Panc1 (cell line): ENCODE data around the gene MYO1B. TPM values are rescaled to one million over a fixed set of nuclear protein-coding genes. Genes with fewer than 3 reads are reported as not detected.

ENCODE experiments used
- ATAC-seq: fragments of 200-7000 bp; cut with Tn5 transposase; 2 replicates; pipeline ENCODE4 v1.9.1; 2020; ENCODE audit warnings: mild to moderate bottlenecking, moderate library complexity
- BruUV-seq: library from RNA; stranded (reverse); fragments of 400-500 nt; replicated peaks from 2 replicates; lab custom pipeline; 2021; lab: Mats Ljungman, UMichigan
- CTCF ChIA-PET: fragments of 300-600 bp; sonication (Branson Sonifier 250); formaldehyde crosslinking; loops from one replicate; lab custom pipeline; 2022; ENCODE audit warnings: antibody characterized with exemption; lab: Charles Lee
- POLR2A ChIA-PET: fragments of 300-600 bp; sonication (Branson Sonifier 250); formaldehyde crosslinking; loops from one replicate; lab custom pipeline; 2022; ENCODE audit warnings: antibody characterized with exemption; lab: Charles Lee
- DNase-seq: peaks from one replicate; pipeline ENCODE4 v3.0.0-alpha.2; 2010; ENCODE audit warnings: low read depth, low spot score
- H3K27ac ChIP-seq: 2 replicates; pipeline ENCODE4 v1.5.1; 2011; ENCODE audit warnings: mild to moderate bottlenecking, low read length, inconsistent platforms
- H3K27me3 ChIP-seq: fragments of 200-500 bp; sonication (Bioruptor generic); 2 replicates; pipeline ENCODE4 v1.6.0; 2014; ENCODE audit warnings: low read length, inconsistent platforms; ENCODE audit not compliant: control insufficient read depth, insufficient read depth
- H3K36me3 ChIP-seq: fragments of 200-500 bp; sonication (Bioruptor generic); 2 replicates; pipeline ENCODE4 v1.5.1; 2014; ENCODE audit warnings: inconsistent platforms, mild to moderate bottlenecking, low read length, moderate library complexity; ENCODE audit not compliant: control insufficient read depth, insufficient read depth
- H3K4me1 ChIP-seq: 2 replicates; pipeline ENCODE4 v1.5.1; 2011; ENCODE audit warnings: inconsistent platforms, mild to moderate bottlenecking, low read length, moderate library complexity; ENCODE audit not compliant: control insufficient read depth, insufficient read depth
- H3K4me3 ChIP-seq, 2 experiments: 2 replicates each; pipeline ENCODE4 v1.5.1; 2011 to 2012; ENCODE audit warnings: low read depth in 2 of 2, low read length in 2 of 2, mild to moderate bottlenecking in 2 of 2, inconsistent platforms in 1 of 2, moderate library complexity in 1 of 2
- H3K9me3 ChIP-seq: fragments of 200-500 bp; sonication (Bioruptor generic); 2 replicates; pipeline ENCODE4 v1.5.1; 2014; ENCODE audit warnings: low read depth, mild to moderate bottlenecking, inconsistent platforms, low read length, moderate library complexity; ENCODE audit not compliant: control insufficient read depth, insufficient read depth
- POLR2AphosphoS5 ChIP-seq: IDR thresholded peaks from 2 replicates; pipeline ENCODE4 v1.6.1; 2012; ENCODE audit warnings: mild to moderate bottlenecking, low read depth, low read length, moderate library complexity
- SIN3A ChIP-seq: IDR thresholded peaks from 2 replicates; pipeline ENCODE4 v1.6.1; 2012; ENCODE audit warnings: low read depth, mild to moderate bottlenecking, low read length, moderate library complexity, borderline replicate concordance; ENCODE audit not compliant: insufficient read depth
- TCF7L2 ChIP-seq: IDR thresholded peaks from 2 replicates; pipeline ENCODE4 v1.6.1; 2011; ENCODE audit warnings: mild to moderate bottlenecking, low read depth, low read length, inconsistent platforms
- in situ Hi-C: cut with HindIII; loops from 2 replicates; pipeline ENCODE4 v1.10.0; 2016; ENCODE audit warnings: low sequenced_read_pairs, low pct_unique_long_range_greater_than_20kb
- intact Hi-C: fragments of 100-400 bp; cut with micrococcal nuclease; formaldehyde crosslinking; loops from one replicate; pipeline ENCODE4 v1.10.0; 2022; ENCODE audit not compliant: unreplicated experiment
- total RNA-seq: library from RNA; stranded (reverse); gene quantifications from one replicate; pipeline ENCODE4 v1.2.1, GENCODE V29; 2021; ENCODE audit not compliant: unreplicated experiment
- TF ChIP-seq, protein P1 (sequence below), 2 experiments: IDR thresholded peaks; 2 replicates each; pipeline ENCODE4 v1.6.1; 2011 to 2012; ENCODE audit warnings: low read depth in 2 of 2, control low read depth in 1 of 2, low read length in 1 of 2, mild to moderate bottlenecking in 1 of 2, moderate library complexity in 1 of 2; ENCODE audit not compliant: insufficient read depth in 1 of 2
- TF ChIP-seq, protein P2 (sequence below): fragments of 450-650 bp; IDR thresholded peaks from 2 replicates; pipeline ENCODE4 v1.5.1; 2017; ENCODE audit warnings: mild to moderate bottlenecking

MYO1B gene
- total RNA-seq, 1 experiment from 2014 or later, result 51.5 TPM

DNA sequence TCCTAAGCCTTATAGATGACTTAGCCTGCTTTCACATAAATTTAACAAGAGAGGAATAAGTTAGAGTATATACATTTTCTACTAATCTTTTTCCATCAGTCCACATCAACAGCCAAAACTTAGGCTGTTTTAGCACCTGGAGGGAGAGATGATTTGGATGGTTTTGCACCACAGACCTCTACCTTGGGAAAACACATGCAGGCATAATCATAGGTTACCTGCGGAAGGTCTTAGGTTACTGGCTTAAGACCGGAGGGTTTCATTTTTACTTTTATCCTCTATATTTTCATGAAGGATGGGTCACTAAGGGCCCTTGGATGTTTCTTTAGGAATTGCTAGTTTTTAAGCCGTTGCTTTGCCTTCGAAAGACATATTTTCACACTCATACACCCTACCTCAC, 66.0 kb downstream of the MYO1B start:
- Histone ChIP-seq H3K27ac (no peak overlapping the region), H3K4me1 (no peaks in the 10 kb centered on the region), H3K9me3 (no peaks in the 10 kb centered on the region), H3K27me3 (no peaks in the 10 kb centered on the region), H3K4me3 (no peak overlapping the region), H3K36me3 (no peaks in the 10 kb centered on the region)
- DNase-seq (no peak), ATAC-seq (no peak)
- intact Hi-C loops (no loop called here), in situ Hi-C loops (no loop called here)
- ChIA-PET POLR2A (no interaction called here), CTCF (no interaction called here)
- TF ChIP-seq, protein P1, sequence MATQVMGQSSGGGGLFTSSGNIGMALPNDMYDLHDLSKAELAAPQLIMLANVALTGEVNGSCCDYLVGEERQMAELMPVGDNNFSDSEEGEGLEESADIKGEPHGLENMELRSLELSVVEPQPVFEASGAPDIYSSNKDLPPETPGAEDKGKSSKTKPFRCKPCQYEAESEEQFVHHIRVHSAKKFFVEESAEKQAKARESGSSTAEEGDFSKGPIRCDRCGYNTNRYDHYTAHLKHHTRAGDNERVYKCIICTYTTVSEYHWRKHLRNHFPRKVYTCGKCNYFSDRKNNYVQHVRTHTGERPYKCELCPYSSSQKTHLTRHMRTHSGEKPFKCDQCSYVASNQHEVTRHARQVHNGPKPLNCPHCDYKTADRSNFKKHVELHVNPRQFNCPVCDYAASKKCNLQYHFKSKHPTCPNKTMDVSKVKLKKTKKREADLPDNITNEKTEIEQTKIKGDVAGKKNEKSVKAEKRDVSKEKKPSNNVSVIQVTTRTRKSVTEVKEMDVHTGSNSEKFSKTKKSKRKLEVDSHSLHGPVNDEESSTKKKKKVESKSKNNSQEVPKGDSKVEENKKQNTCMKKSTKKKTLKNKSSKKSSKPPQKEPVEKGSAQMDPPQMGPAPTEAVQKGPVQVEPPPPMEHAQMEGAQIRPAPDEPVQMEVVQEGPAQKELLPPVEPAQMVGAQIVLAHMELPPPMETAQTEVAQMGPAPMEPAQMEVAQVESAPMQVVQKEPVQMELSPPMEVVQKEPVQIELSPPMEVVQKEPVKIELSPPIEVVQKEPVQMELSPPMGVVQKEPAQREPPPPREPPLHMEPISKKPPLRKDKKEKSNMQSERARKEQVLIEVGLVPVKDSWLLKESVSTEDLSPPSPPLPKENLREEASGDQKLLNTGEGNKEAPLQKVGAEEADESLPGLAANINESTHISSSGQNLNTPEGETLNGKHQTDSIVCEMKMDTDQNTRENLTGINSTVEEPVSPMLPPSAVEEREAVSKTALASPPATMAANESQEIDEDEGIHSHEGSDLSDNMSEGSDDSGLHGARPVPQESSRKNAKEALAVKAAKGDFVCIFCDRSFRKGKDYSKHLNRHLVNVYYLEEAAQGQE (IDR thresholded peaks at IDR 0.05; ENCODE audit: insufficient read depth in 1 of 2, low read depth in 2 of 2, low read length in 1 of 2), result no peak
- TF ChIP-seq, protein P2, sequence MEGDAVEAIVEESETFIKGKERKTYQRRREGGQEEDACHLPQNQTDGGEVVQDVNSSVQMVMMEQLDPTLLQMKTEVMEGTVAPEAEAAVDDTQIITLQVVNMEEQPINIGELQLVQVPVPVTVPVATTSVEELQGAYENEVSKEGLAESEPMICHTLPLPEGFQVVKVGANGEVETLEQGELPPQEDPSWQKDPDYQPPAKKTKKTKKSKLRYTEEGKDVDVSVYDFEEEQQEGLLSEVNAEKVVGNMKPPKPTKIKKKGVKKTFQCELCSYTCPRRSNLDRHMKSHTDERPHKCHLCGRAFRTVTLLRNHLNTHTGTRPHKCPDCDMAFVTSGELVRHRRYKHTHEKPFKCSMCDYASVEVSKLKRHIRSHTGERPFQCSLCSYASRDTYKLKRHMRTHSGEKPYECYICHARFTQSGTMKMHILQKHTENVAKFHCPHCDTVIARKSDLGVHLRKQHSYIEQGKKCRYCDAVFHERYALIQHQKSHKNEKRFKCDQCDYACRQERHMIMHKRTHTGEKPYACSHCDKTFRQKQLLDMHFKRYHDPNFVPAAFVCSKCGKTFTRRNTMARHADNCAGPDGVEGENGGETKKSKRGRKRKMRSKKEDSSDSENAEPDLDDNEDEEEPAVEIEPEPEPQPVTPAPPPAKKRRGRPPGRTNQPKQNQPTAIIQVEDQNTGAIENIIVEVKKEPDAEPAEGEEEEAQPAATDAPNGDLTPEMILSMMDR, result no peak
- TF ChIP-seq POLR2AphosphoS5 (no peak), TCF7L2 (no peak), SIN3A (no peak)
- no TSS peak for BruUV-seq

DNA sequence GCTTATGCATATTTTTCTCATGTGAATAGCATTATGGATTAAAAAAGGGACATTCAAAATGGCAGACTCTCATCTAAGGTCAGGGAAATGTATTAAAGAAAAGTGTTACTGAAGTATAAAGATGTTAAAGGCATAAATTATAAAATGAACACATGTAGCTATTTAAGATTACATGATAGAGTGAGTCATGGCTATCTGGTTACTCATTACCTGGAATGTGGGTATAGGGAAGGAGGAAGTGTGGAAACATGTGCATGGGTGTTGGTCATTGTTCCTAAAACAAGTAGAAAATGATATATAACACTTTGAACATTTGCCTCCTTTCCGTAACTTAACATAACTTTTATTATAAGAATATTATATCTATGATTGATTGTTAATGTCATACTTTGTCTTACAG, 66.4 kb downstream of the MYO1B start:
- Histone ChIP-seq H3K4me3 (no peak overlapping the region), H3K27ac (no peak overlapping the region), H3K9me3 (no peaks in the 10 kb centered on the region), H3K4me1 (no peaks in the 10 kb centered on the region), H3K27me3 (no peaks in the 10 kb centered on the region), H3K36me3 (no peaks in the 10 kb centered on the region)
- POLR2A ChIA-PET, result no interaction called here
- ATAC-seq, result peak; percentile 70; the same call in 1 of the 2 replicates
- intact Hi-C loops (no loop called here), in situ Hi-C loops (no loop called here)
- DNase-seq, result peak; percentile 33
- BruUV-seq, result no TSS peak
- CTCF ChIA-PET, result no interaction called here
- TF ChIP-seq POLR2AphosphoS5 (no peak), SIN3A (no peak), TCF7L2 (no peak)
- TF ChIP-seq, protein P2, result no peak
- TF ChIP-seq, protein P1 (IDR thresholded peaks at IDR 0.05; ENCODE audit: insufficient read depth in 1 of 2, low read depth in 2 of 2, low read length in 1 of 2), result no peak
